Body of pancreas (tissue), 4 donors: ENCODE measurements around the gene RHNO1. TPM values are rescaled to one million over a fixed set of nuclear protein-coding genes. Genes with fewer than 3 reads are reported as not detected.
"Not testable (repeated sequence)": the region's sequence is repeated elsewhere in the genome, so short reads cannot be mapped to it uniquely, and the experiment has no call there.

Source experiments
- ATAC-seq: fragments of 150-250 bp; one replicate; pipeline ENCODE4 v1.9.1; 2016
- DNase-seq, 4 donors: peaks; one replicate each; pipeline ENCODE4 v3.0.0-alpha.2; 2019
- H3K27ac ChIP-seq, 4 donors: fragments of 200-600 bp; sonication (generic); 1 replicate in 3 of 4; 2 replicates in 1 of 4; pipeline versions ENCODE4 v1.5.1 to v1.6.1; 2016 to 2019; ENCODE audit warnings: mild to moderate bottlenecking in 1 of 4, mixed read lengths in 1 of 4, moderate library complexity in 1 of 4
- H3K27me3 ChIP-seq, 2 donors: fragments of 200-600 bp; sonication (generic); one replicate each; pipeline ENCODE4 v1.6.0; 2016; ENCODE audit warnings: mild to moderate bottlenecking in 1 of 2
- H3K36me3 ChIP-seq, 2 donors: fragments of 200-600 bp; sonication (generic); replicated peaks in 1 of 2; 2 replicates each; pipeline ENCODE4 v1.5.1; 2016; ENCODE audit warnings: low read depth in 2 of 2; ENCODE audit not compliant: insufficient read depth in 1 of 2
- H3K4me1 ChIP-seq: fragments of 200-600 bp; sonication (generic); one replicate; pipeline ENCODE4 v1.6.0; 2016
- H3K4me3 ChIP-seq, 2 donors: fragments of 200-600 bp; sonication (generic); 1 replicate in 1 of 2; 2 replicates in 1 of 2; pipeline ENCODE4 v1.5.1; 2016 to 2019
- H3K9me3 ChIP-seq, 3 donors: fragments of 200-600 bp; sonication (generic); 1 replicate in 2 of 3; 2 replicates in 1 of 3; pipeline ENCODE4 v1.5.1; 2016
- POLR2A ChIP-seq, 3 donors: fragments of 450-650 bp; IDR thresholded peaks; one replicate each; pipeline ENCODE4 v1.6.1; 2016; ENCODE audit warnings: antibody characterized with exemption in 3 of 3, mild to moderate bottlenecking in 2 of 3
- WGBS, 2 donors: methylation state at CpG; one replicate each; pipeline ENCODE4 v1.1.5; 2017; 5-methylcytosine and 5-hydroxymethylcytosine counted together
- intact Hi-C: fragments of 100-400 bp; cut with DNase I; formaldehyde crosslinking; loops from one replicate; pipeline ENCODE4 v1.15.1; 2023
- total RNA-seq, 2 donors: library from RNA; depleted of rRNA; stranded (reverse); fragments of >200 nt; gene quantifications; one replicate each; pipeline ENCODE4 v1.1.0, GENCODE V29; 2016
- TF ChIP-seq, protein P1 (sequence below), 7 experiments: fragments of 450-650 bp in 4 of 7; fragments of 200-600 bp in 3 of 7; sonication (generic) in 3 of 7; IDR thresholded peaks; one replicate each; pipeline ENCODE4 v1.5.1; 2016 to 2019; ENCODE audit warnings: antibody characterized with exemption in 7 of 7

Gene RHNO1
- total RNA-seq, 2 donors from 2014 or later, result 6.0 to 10.9 TPM

DNA sequence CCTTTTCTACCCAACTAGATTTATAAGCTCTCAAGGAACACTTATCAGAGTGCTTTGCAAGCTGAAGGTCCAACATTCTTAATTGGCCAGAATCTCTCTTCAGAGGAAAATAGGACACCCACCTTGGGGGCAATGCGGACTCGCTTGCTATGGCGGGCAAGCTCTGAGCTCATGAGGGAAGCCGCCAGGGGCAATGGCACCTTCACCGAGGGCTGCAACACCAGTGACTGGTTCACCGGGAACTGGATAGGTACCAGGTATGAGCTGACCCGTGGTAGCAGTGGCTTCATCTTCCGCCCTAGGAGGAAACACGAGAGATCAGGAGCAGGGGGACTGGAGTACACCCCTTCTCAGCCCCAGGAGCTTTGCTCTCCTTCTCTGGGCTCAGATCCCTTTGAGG is 12.8 kb upstream of the RHNO1 start:
- 96 to 100% methylated on average over 5 to 9 of the region's 9 CpGs for WGBS, 2 donors
- H3K4me1 ChIP-seq, result no peaks in the 10 kb centered on the region
- no peaks in the 10 kb centered on the region for H3K27me3 ChIP-seq
- H3K9me3 ChIP-seq, result no peaks in the 10 kb centered on the region
- H3K27ac ChIP-seq, result no peak overlapping the region
- ATAC-seq (no peak), DNase-seq (no peak)
- no peaks in the 10 kb centered on the region for H3K36me3 ChIP-seq
- H3K4me3 ChIP-seq, result no peak overlapping the region
- no peak for TF ChIP-seq POLR2A (IDR thresholded peaks at IDR 0.05)
- TF ChIP-seq, protein P1, sequence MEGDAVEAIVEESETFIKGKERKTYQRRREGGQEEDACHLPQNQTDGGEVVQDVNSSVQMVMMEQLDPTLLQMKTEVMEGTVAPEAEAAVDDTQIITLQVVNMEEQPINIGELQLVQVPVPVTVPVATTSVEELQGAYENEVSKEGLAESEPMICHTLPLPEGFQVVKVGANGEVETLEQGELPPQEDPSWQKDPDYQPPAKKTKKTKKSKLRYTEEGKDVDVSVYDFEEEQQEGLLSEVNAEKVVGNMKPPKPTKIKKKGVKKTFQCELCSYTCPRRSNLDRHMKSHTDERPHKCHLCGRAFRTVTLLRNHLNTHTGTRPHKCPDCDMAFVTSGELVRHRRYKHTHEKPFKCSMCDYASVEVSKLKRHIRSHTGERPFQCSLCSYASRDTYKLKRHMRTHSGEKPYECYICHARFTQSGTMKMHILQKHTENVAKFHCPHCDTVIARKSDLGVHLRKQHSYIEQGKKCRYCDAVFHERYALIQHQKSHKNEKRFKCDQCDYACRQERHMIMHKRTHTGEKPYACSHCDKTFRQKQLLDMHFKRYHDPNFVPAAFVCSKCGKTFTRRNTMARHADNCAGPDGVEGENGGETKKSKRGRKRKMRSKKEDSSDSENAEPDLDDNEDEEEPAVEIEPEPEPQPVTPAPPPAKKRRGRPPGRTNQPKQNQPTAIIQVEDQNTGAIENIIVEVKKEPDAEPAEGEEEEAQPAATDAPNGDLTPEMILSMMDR (IDR thresholded peaks at IDR 0.05), result no peak
- intact Hi-C loops, result loop anchor here (10.0 kb wide), 1 partner anchor 171 kb away; no protein-coding TSS in a partner anchor

DNA sequence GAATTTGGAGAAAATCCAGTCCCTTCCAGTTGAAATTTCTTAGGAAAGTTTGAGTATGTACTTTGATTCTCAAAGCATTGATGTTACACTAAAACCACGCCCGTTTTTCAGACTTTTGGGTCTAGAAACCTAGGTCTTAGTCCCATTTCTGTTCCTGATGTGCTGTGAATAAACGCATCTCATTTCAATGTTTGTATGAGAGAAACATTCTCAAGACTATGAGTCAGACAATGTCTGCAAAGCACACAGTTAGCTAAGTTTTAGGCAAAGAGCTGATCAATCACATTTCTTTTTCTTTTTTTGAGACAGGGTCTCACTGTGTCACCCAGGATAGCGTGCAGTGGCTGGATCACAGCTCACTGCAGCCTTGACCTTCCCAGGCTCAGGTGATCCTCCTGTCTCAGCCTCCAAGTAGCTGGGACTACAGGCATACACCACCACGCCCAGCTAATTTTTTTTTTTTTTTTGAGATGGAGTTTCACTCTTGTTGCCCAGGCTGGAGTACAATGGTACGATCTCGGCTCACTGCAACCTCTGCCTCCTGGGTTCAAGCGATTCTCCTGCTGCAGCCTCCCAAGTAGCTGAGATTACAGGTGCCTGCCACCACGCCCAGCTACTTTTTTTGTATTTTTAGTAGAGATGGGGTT is 7.9 kb upstream of the RHNO1 start:
- H3K4me1 ChIP-seq, DNase-seq, H3K36me3 ChIP-seq, H3K27ac ChIP-seq, H3K9me3 ChIP-seq, ATAC-seq, H3K4me3 ChIP-seq, H3K27me3 ChIP-seq: not testable (repeated sequence)
- intact Hi-C loops, result loop anchor here (10.0 kb wide), 1 partner anchor 166 kb away; no protein-coding TSS in a partner anchor
- 88 to 97% methylated on average over 9 of the region's 9 CpGs for WGBS, 2 donors

DNA sequence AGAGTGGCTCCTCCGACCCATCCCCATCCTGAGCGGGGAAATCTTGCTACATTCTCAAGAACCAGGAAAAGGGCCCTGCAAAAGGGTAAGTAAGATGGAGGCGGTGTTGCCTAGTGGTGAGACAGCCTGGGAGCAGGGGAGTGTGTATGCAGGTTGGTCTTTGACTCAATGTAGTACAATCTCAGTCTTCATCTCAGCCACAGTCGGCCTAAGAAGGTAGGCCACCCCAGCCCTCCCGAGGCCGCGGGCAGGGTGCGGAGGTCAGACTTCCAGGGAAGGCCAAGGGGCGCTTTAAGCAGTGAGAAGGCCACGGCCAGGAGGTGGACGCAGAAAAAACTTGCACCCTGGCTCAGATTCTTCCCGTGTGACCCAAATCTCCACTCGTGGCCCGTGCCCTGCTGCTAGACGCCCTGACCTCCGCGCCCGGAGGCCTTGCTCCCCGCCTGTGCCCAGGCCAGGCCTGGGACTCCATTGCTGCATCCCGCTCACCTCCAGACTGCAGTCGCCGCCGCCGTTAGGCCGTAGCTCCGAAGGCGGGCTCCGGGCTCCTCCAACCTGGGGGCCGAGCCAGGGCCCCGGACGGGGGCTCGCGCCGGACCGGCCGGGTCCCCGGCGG is 484 bp upstream of the RHNO1 start:
- no peaks in the 10 kb centered on the region for H3K36me3 ChIP-seq
- no peaks in the 10 kb centered on the region for H3K27me3 ChIP-seq
- peak overlapping the region; percentile 77 to 90 for H3K4me3 ChIP-seq
- no peak for TF ChIP-seq POLR2A (IDR thresholded peaks at IDR 0.05)
- TF ChIP-seq, protein P1 (IDR thresholded peaks at IDR 0.05), result no peak
- ATAC-seq (peak; percentile 42), DNase-seq (peak in 1 of 4 donors; percentile 17)
- peaks cover 14% of the 10 kb centered on the region for H3K4me1 ChIP-seq
- H3K27ac ChIP-seq, result peak overlapping the region in 3 of 4 donors; percentile 87 to 91 (median 87)
- intact Hi-C loops, result no loop called here
- H3K9me3 ChIP-seq, result no peaks in the 10 kb centered on the region
- WGBS, 2 donors, result 5 to 21% methylated on average over 9 to 38 of the region's 38 CpGs

DNA sequence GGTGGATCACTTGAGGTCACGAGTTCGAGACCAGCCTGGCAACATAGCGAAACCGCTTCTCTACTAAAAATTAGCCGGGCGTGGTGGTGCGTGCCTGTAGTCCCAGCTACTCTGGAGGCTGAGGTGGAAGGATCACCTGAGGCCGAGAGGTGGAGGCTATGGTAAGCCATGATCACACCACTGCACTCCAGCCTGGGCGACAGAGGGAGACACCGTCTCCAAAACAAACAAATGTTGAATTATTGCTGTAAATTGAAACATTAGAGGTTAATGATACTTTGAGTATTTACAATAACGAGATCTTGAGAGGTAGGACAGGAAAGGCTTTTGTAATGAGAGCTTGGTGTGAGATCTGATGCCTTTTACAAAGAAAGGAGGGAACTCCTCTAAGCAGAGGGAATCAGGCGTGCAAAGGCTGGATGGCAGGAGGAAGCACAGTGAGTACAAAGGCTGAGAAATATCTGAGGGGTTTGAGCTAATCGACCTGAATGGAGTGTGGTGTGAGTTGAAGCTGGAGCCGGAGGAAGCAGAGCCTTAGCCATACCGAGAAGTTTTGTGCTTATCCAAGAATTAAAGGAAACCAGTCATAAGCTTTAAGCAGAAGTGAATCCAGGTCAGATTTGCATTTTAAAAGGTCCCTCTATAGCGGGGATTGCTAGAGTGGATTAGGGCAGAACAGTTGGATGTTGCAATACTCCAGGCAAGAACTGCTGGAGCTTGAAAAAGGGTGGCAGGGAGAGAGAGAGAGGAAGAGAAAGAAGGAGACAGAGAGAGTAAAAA is 1.1 kb downstream of the RHNO1 start:
- Histone ChIP-seq H3K4me3 (peak overlapping the region in 1 of 2 donors; percentile 90), H3K4me1 (peaks cover 14% of the 10 kb centered on the region), H3K27ac (peak overlapping the region; percentile 87 to 91 (median 88)), H3K36me3 (no peaks in the 10 kb centered on the region), H3K9me3 (no peaks in the 10 kb centered on the region), H3K27me3 (no peaks in the 10 kb centered on the region)
- DNase-seq, result peak in 1 of 4 donors; percentile 19
- WGBS, 2 donors, result 42 to 46% methylated on average over 15 to 16 of the region's 16 CpGs
- intact Hi-C loops, result no loop called here
- no peak for ATAC-seq
- TF ChIP-seq POLR2A (IDR thresholded peaks at IDR 0.05), result peak in 1 of 3 donors; percentile 26
- TF ChIP-seq, protein P1 (IDR thresholded peaks at IDR 0.05), result no peak

DNA sequence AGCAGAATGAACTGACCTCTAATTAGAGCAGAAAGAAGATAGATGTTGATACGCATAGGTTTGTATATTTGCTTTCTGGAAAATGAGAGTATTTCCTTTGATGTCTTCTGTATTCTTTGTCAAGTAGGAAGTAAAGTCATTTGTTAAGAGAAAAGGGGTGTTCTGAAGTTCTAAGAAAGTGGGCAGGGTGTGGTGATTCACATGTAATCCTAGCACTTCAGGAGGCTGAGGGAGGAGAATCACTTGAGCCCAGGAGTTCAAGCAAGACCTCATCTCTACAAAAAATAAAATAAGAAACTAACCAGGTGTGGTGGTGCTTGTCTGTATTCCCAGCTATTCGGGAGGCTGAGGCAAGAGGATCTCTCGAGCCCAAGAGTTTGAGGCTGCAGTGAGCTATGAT is 2.8 kb downstream of the RHNO1 start:
- Histone ChIP-seq H3K4me3 (no peak overlapping the region), H3K4me1 (peaks cover 14% of the 10 kb centered on the region), H3K27ac (no peak overlapping the region), H3K27me3 (no peaks in the 10 kb centered on the region), H3K36me3 (no peaks in the 10 kb centered on the region), H3K9me3 (no peaks in the 10 kb centered on the region)
- TF ChIP-seq POLR2A (IDR thresholded peaks at IDR 0.05), result no peak
- TF ChIP-seq, protein P1 (IDR thresholded peaks at IDR 0.05), result no peak
- 95 to 98% methylated on average over 3 of the region's 3 CpGs for WGBS, 2 donors
- ATAC-seq (no peak), DNase-seq (no peak)
- intact Hi-C loops, result no loop called here
